Gastrocnemius medialis (tissue), 4 donors: ENCODE measurements around the gene FNDC1. TPM values are rescaled to one million over a fixed set of nuclear protein-coding genes. Genes with fewer than 3 reads are reported as not detected.

ENCODE experiments used
- ATAC-seq, 2 donors: fragments of 150-250 bp; one replicate each; pipeline ENCODE4 v1.9.1; 2016
- DNase-seq, 2 donors: peaks; one replicate each; pipeline ENCODE4 v3.0.0-alpha.2; 2019
- H3K27ac ChIP-seq, 4 donors: fragments of 200-600 bp; sonication (generic); 1 replicate in 1 of 4; 2 replicates in 3 of 4; pipeline ENCODE4 v1.5.1; 2016 to 2018; ENCODE audit warnings: mild to moderate bottlenecking in 2 of 4, moderate library complexity in 1 of 4
- H3K27me3 ChIP-seq, 3 donors: fragments of 200-600 bp; sonication (generic) in 2 of 3; 1 replicate in 1 of 3; 2 replicates in 2 of 3; pipeline versions ENCODE4 v1.5.1 to v1.6.0; 2016 to 2019; ENCODE audit warnings: mild to moderate bottlenecking in 1 of 3, moderate library complexity in 1 of 3
- H3K36me3 ChIP-seq, 2 donors: fragments of 200-600 bp; sonication (generic) in 1 of 2; one replicate each; pipeline ENCODE4 v1.5.1; 2017 to 2018
- H3K4me1 ChIP-seq, 2 donors: fragments of 200-600 bp; sonication (generic) in 1 of 2; one replicate each; pipeline ENCODE4 v1.5.1; 2016 to 2017; ENCODE audit warnings: mild to moderate bottlenecking in 2 of 2
- H3K4me3 ChIP-seq, 4 donors: fragments of 200-600 bp; sonication (generic) in 3 of 4; 1 replicate in 1 of 4; 2 replicates in 3 of 4; pipeline ENCODE4 v1.5.1; 2016 to 2019; ENCODE audit warnings: mild to moderate bottlenecking in 2 of 4
- H3K9me3 ChIP-seq, 3 donors: fragments of 200-600 bp; sonication (generic) in 2 of 3; 1 replicate in 1 of 3; 2 replicates in 2 of 3; pipeline ENCODE4 v1.5.1; 2016 to 2019
- POLR2A ChIP-seq, 2 donors: fragments of 450-650 bp; IDR thresholded peaks; one replicate each; pipeline ENCODE4 v1.6.1; 2017; ENCODE audit warnings: antibody characterized with exemption in 2 of 2, mild to moderate bottlenecking in 2 of 2, moderate library complexity in 2 of 2
- in situ Hi-C, 4 donors: fragments of 200-750 bp; cut with MboI; loops; one replicate each; pipeline versions ENCODE4 v1.15.0 to v1.8.0; 2017; ENCODE audit warnings: low sequenced_read_pairs in 4 of 4
- intact Hi-C: fragments of 100-400 bp; cut with DNase I; formaldehyde crosslinking; loops from one replicate; pipeline ENCODE4 v1.15.1; 2023; ENCODE audit warnings: low total_unique reads
- total RNA-seq, 4 donors: library from RNA; depleted of rRNA; stranded (reverse); fragments of >200 nt; gene quantifications; one replicate each; pipeline versions ENCODE4 v1.1.0 to v1.2.3, GENCODE V29; 2016
- TF ChIP-seq, protein P1 (sequence below), 5 experiments: fragments of 450-650 bp in 3 of 5; fragments of 200-600 bp in 2 of 5; sonication (generic) in 2 of 5; IDR thresholded peaks in 4 of 5; conservative IDR thresholded peaks in 1 of 5; 1 replicate in 4 of 5; 2 replicates in 1 of 5; pipeline ENCODE4 v1.5.1; 2016 to 2019; ENCODE audit warnings: antibody characterized with exemption in 5 of 5, mild to moderate bottlenecking in 3 of 5, moderate library complexity in 3 of 5

FNDC1 gene
- total RNA-seq, 4 donors from 2014 or later: 0.16 to 0.41 (median 0.31) TPM

DNA sequence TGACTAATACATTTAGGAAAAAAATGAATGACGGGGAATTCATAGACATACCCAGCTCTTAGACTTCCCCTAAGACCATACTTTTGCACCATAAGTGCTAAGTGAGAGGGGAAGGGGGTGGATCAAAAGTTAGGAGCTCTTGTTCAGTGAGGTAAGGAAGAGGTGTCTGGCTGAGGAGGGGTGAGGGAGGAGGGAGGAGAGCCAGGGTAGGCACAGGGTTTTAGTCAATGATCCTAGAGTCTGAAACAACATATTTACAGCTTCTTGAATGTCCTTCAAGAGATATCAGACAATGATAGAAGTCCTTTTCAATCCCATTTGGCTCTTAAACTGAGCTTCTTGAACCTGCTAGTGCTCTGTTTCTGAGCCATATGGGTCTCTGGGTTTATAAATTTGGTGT is 135.4 kb downstream of the FNDC1 start:
- in situ Hi-C loops: no loop called here
- DNase-seq (no peak), ATAC-seq (no peak)
- intact Hi-C loops: no loop called here
- Histone ChIP-seq H3K4me3 (no peak overlapping the region), H3K36me3 (no peaks in the 10 kb centered on the region), H3K27ac (no peak overlapping the region), H3K9me3 (no peaks in the 10 kb centered on the region), H3K27me3 (no peaks in the 10 kb centered on the region), H3K4me1 (no peaks in the 10 kb centered on the region)
- TF ChIP-seq POLR2A (IDR thresholded peaks at IDR 0.05): no peak
- TF ChIP-seq, protein P1, sequence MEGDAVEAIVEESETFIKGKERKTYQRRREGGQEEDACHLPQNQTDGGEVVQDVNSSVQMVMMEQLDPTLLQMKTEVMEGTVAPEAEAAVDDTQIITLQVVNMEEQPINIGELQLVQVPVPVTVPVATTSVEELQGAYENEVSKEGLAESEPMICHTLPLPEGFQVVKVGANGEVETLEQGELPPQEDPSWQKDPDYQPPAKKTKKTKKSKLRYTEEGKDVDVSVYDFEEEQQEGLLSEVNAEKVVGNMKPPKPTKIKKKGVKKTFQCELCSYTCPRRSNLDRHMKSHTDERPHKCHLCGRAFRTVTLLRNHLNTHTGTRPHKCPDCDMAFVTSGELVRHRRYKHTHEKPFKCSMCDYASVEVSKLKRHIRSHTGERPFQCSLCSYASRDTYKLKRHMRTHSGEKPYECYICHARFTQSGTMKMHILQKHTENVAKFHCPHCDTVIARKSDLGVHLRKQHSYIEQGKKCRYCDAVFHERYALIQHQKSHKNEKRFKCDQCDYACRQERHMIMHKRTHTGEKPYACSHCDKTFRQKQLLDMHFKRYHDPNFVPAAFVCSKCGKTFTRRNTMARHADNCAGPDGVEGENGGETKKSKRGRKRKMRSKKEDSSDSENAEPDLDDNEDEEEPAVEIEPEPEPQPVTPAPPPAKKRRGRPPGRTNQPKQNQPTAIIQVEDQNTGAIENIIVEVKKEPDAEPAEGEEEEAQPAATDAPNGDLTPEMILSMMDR (IDR thresholded peaks at IDR 0.05 in 4 of 5, conservative IDR thresholded peaks at IDR 0.05 in 1 of 5): no peak

GRCh38 chr6:159305159-159305558 is 136.0 kb downstream of the FNDC1 start:
- Histone ChIP-seq H3K36me3 (no peaks in the 10 kb centered on the region), H3K9me3 (no peaks in the 10 kb centered on the region), H3K27me3 (no peaks in the 10 kb centered on the region), H3K4me1 (no peaks in the 10 kb centered on the region), H3K4me3 (no peak overlapping the region), H3K27ac (no peak overlapping the region)
- TF ChIP-seq POLR2A (IDR thresholded peaks at IDR 0.05): no peak
- TF ChIP-seq, protein P1 (IDR thresholded peaks at IDR 0.05 in 4 of 5, conservative IDR thresholded peaks at IDR 0.05 in 1 of 5): no peak
- in situ Hi-C loops (no loop called here), intact Hi-C loops (no loop called here)
- DNase-seq: no peak
- no peak for ATAC-seq

DNA sequence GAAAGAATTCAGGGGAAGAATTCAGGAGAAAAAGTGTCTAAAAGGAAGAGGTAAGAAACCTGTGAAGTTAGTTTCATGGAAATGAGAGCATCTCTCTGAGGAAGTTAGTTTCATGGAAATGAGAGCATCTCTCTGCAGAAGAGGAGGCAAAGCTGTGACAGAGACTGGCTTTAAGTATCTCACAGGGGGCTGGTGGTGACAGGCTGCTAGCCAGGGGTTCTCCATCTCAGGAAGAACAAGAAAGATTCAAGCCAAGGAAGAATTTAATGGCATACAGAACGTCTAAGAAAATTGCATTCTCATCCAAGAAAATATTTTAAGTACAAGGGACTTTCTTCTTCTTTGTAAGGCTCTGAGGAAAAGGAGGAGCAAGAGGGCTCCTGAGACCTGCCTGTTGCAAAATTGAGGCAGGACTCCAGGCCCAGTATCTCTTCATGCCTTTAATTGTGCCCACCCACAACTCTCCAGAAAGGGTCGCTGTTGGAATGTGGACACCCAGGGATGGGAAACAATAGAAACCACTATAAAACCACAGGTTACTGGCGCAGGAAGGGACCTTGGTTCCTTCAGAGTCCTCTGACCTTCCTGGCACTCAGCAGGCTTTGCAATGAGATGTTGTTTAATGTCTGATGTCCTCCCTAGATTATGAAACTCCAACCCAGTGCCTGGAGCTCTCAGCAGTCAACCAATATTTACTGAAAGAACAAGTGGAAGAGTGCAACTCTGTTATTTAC is 136.8 kb downstream of the FNDC1 start:
- H3K4me3 ChIP-seq: no peak overlapping the region
- in situ Hi-C loops: no loop called here

DNA sequence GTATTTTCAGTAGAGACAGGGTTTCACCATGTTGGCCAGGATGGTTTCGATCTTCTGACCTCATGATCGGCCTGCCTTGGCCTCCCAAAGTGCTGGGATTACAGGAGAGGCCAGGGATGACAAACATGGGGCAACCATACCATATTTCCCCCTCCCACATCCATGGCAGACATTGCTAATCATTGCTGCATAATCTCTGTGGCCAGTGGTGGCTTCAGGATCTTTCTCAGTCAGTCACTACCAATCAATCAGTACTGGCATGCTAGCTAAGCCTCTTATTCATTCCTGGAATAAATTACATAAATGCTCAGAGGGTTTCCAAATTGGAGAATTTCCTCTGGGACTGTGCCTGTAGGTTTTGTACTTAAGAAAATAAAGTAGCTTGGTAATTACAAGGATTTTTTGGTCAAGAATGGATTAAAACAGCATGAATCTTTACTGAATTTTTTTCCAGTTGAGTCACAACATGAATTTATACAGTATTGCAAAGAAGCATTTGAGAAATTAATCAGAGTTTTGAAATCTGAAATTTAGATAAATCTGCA is 138.1 kb downstream of the FNDC1 start:
- Histone ChIP-seq H3K4me3 (no peak overlapping the region), H3K27ac (no peak overlapping the region), H3K27me3 (no peaks in the 10 kb centered on the region), H3K4me1 (no peaks in the 10 kb centered on the region), H3K9me3 (no peaks in the 10 kb centered on the region), H3K36me3 (no peaks in the 10 kb centered on the region)
- ATAC-seq: no peak
- in situ Hi-C loops (no loop called here), intact Hi-C loops (no loop called here)
- no peak for TF ChIP-seq POLR2A (IDR thresholded peaks at IDR 0.05)
- TF ChIP-seq, protein P1 (IDR thresholded peaks at IDR 0.05 in 4 of 5, conservative IDR thresholded peaks at IDR 0.05 in 1 of 5): no peak
- DNase-seq: no peak

More for the DNA sequence above, 136.8 kb downstream of the FNDC1 start:
- DNase-seq: peak in 1 of 2 donors; percentile 14
- no peaks in the 10 kb centered on the region for H3K27me3 ChIP-seq
- ATAC-seq: peak in 1 of 2 donors; percentile 58
- no peak overlapping the region for H3K27ac ChIP-seq
- H3K4me1 ChIP-seq: no peaks in the 10 kb centered on the region
- TF ChIP-seq, protein P1 (IDR thresholded peaks at IDR 0.05 in 4 of 5, conservative IDR thresholded peaks at IDR 0.05 in 1 of 5): no peak
- no peak for TF ChIP-seq POLR2A (IDR thresholded peaks at IDR 0.05)
- intact Hi-C loops: no loop called here
- H3K36me3 ChIP-seq: no peaks in the 10 kb centered on the region
- H3K9me3 ChIP-seq: no peaks in the 10 kb centered on the region
